GM06990 (cell line): ENCODE data around the gene DLEU7.

ENCODE experiments used
- DNase-seq: peaks from one replicate; pipeline ENCODE4 v3.0.0-alpha.2; 2011; ENCODE audit not compliant: insufficient read length; ENCODE audit errors: extremely low read depth
- H3K27me3 ChIP-seq: replicated peaks from 2 replicates; pipeline ENCODE4 v1.6.0; 2011; ENCODE audit warnings: low read length; ENCODE audit not compliant: control insufficient read depth, insufficient read depth
- H3K36me3 ChIP-seq: 2 replicates; pipeline ENCODE4 v1.5.1; 2011; ENCODE audit warnings: low read length; ENCODE audit not compliant: control insufficient read depth, insufficient read depth
- H3K4me3 ChIP-seq: replicated peaks from 2 replicates; pipeline ENCODE4 v1.5.1; 2011; ENCODE audit warnings: low read depth, mild to moderate bottlenecking, control low read depth, low read length
- TF ChIP-seq, protein P1 (sequence below): IDR thresholded peaks from 2 replicates; pipeline ENCODE4 v1.5.1; 2011; ENCODE audit warnings: low read length, control low read depth, mild to moderate bottlenecking, inconsistent platforms; ENCODE audit not compliant: insufficient read depth, poor library complexity, severe bottlenecking

DLEU7 gene

GRCh38 chr13:50887151-50887550, 43.7 kb upstream of the DLEU7 start:
- H3K4me3 ChIP-seq = no peak overlapping the region

DNA sequence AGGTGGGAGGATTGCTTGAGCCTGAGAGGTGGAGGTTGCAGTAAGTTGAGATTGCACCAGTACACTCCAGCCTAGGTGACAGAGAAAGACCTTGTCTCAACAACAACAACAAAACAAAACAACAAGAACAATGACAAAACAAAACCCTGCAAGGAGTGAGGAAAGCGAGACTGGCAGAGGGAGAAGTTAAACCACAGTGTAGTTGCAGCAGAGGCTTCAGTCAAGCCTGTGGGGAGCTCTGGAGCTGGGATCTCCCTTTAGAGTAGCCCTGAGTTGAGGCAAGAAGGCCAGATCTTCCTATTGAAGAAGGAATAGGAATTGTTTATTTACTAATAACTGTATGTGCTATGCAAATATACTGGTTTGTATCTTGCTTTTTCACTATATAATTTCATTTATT, 40.8 kb upstream of the DLEU7 start:
- Histone ChIP-seq H3K27me3 (no peaks in the 10 kb centered on the region), H3K4me3 (no peak overlapping the region), H3K36me3 (no peaks in the 10 kb centered on the region)
- TF ChIP-seq, protein P1, sequence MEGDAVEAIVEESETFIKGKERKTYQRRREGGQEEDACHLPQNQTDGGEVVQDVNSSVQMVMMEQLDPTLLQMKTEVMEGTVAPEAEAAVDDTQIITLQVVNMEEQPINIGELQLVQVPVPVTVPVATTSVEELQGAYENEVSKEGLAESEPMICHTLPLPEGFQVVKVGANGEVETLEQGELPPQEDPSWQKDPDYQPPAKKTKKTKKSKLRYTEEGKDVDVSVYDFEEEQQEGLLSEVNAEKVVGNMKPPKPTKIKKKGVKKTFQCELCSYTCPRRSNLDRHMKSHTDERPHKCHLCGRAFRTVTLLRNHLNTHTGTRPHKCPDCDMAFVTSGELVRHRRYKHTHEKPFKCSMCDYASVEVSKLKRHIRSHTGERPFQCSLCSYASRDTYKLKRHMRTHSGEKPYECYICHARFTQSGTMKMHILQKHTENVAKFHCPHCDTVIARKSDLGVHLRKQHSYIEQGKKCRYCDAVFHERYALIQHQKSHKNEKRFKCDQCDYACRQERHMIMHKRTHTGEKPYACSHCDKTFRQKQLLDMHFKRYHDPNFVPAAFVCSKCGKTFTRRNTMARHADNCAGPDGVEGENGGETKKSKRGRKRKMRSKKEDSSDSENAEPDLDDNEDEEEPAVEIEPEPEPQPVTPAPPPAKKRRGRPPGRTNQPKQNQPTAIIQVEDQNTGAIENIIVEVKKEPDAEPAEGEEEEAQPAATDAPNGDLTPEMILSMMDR = no peak
- DNase-seq = no peak

More at GRCh38 chr13:50887151-50887550, 43.7 kb upstream of the DLEU7 start:
- TF ChIP-seq, protein P1 = no peak
- Histone ChIP-seq H3K36me3 (no peaks in the 10 kb centered on the region), H3K27me3 (no peaks in the 10 kb centered on the region)
- no peak for DNase-seq

DNA sequence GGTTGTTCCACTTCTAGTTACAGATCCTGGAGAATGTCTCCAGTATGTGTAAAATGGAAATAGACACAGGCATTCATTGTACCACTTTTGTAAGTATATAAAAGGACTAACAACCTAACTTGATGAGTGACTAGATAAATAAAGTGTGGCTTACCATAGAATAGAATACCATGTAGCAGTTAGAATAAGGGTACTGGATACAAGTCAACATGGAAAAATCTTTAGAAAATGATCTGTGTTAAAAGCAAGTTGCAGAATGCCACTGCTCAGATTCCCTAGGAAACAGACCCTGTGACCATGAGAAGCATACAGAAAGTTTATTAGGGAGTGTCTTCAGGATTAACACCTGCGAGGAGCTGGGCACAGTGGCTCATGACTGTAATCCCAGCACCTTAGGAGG, 40.2 kb upstream of the DLEU7 start:
- TF ChIP-seq, protein P1 = no peak
- no peak for DNase-seq
- H3K36me3 ChIP-seq = no peaks in the 10 kb centered on the region
- H3K27me3 ChIP-seq = no peaks in the 10 kb centered on the region
- no peak overlapping the region for H3K4me3 ChIP-seq

- TF ChIP-seq, protein P1 = no peak
- DNase-seq = no peak
- H3K27me3 ChIP-seq = no peaks in the 10 kb centered on the region
- H3K36me3 ChIP-seq = no peaks in the 10 kb centered on the region
- H3K4me3 ChIP-seq = no peak overlapping the region
These were observed 39.4 kb upstream of the DLEU7 start for GRCh38 chr13:50882816-50883435.

DNA sequence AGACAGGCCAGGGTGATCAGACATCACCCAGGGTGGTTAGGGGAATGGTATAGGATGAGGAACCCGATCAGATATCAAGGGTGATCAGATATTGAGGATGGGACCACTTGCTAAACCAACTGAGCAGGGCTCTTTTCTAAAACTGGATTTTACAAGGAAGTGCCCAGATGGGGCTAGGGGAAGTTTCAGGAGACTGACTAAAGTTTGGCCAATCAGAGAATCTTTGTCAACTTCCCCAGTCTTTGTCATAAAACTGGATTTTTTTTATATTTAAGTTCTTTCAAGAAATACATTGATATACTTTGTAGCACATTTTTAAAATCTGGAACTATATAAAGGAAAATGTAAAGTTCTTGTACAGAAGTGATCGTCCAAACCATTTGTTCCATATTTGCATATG, 30.5 kb upstream of the DLEU7 start:
- TF ChIP-seq, protein P1 = no peak
- no peak for DNase-seq
- H3K27me3 ChIP-seq = no peaks in the 10 kb centered on the region
- H3K36me3 ChIP-seq = no peaks in the 10 kb centered on the region
- no peak overlapping the region for H3K4me3 ChIP-seq

DNA sequence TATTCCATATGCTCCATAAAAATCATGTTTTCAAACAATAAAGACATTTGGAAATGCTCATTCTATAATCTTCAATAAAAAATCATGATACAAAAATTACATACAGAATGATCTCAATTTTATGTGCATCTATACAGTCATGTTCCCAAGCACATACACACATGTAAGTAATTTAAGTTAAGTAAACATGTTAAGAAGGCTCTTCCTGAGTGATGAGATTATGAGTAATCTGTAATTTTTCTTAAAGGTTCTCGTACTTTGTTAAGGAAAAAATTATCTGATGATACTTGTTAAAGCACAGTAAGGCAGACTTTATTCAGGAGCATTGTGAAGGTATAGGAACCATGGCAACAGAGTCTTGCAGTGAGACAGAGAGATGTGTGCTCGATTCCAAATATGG, 30.0 kb upstream of the DLEU7 start:
- H3K36me3 ChIP-seq = no peaks in the 10 kb centered on the region
- no peaks in the 10 kb centered on the region for H3K27me3 ChIP-seq
- TF ChIP-seq, protein P1 = no peak

More for the DNA sequence above, 30.0 kb upstream of the DLEU7 start:
- no peak overlapping the region for H3K4me3 ChIP-seq
- no peak for DNase-seq
